Adrenal gland (tissue), 5 donors: ENCODE results near the gene ST8SIA4.

Experiments
- CTCF ChIP-seq, 6 experiments: fragments of 450-650 bp in 4 of 6; fragments of 200-600 bp in 2 of 6; sonication (generic) in 1 of 6; IDR thresholded peaks; 1 replicate in 5 of 6; 2 replicates in 1 of 6; pipeline versions ENCODE4 v1.5.1 to v1.8.0; 2016 to 2021; ENCODE audit warnings: antibody characterized with exemption in 6 of 6, mild to moderate bottlenecking in 2 of 6, moderate library complexity in 1 of 6
- POLR2A ChIP-seq, 2 donors: fragments of 450-650 bp; IDR thresholded peaks; one replicate each; pipeline ENCODE4 v1.6.1; 2017; ENCODE audit warnings: antibody characterized with exemption in 2 of 2, mild to moderate bottlenecking in 2 of 2, moderate library complexity in 1 of 2
- donor health status: DM: no; HTN: no; CAD: no.

GRCh38 chr5:100840789-100841188 is 62.3 kb downstream of the ST8SIA4 start:
- no peak for TF ChIP-seq POLR2A (IDR thresholded peaks at IDR 0.05)
- TF ChIP-seq CTCF (IDR thresholded peaks at IDR 0.05) = no peak
